CD14-positive monocyte (primary cell): ENCODE results near the gene ZNF224. TPM values are rescaled to one million over a fixed set of nuclear protein-coding genes. Genes with fewer than 3 reads are reported as not detected.

Experiments used
- DNase-seq, 3 donors: peaks; one replicate each; pipeline ENCODE4 v3.0.0-alpha.2; 2011 to 2022
- H2AFZ ChIP-seq: 2 replicates; pipeline ENCODE4 v1.6.0; 2012; ENCODE audit warnings: mild to moderate bottlenecking, low read depth, low read length, inconsistent platforms; ENCODE audit not compliant: insufficient read depth, poor library complexity, severe bottlenecking
- H3K27ac ChIP-seq, 2 donors: 1 replicate in 1 of 2; 2 replicates in 1 of 2; pipeline ENCODE4 v1.5.1; 2012 to 2013; ENCODE audit warnings: low read length in 2 of 2, control low read depth in 1 of 2, inconsistent platforms in 1 of 2, low read depth in 1 of 2, mild to moderate bottlenecking in 1 of 2
- H3K27me3 ChIP-seq, 2 donors: one replicate each; pipeline versions ENCODE4 v1.6.0 to v1.6.1; 2011 to 2013; ENCODE audit warnings: low read length in 2 of 2; ENCODE audit not compliant: control insufficient read depth in 2 of 2, insufficient read depth in 2 of 2
- H3K36me3 ChIP-seq, 2 donors: replicated peaks in 1 of 2; 1 replicate in 1 of 2; 2 replicates in 1 of 2; pipeline versions ENCODE4 v1.5.1 to v1.6.1; 2012 to 2013; ENCODE audit warnings: low read length in 2 of 2, control low read depth in 1 of 2, inconsistent platforms in 1 of 2, mild to moderate bottlenecking in 1 of 2; ENCODE audit not compliant: insufficient read depth in 2 of 2, control insufficient read depth in 1 of 2
- H3K4me1 ChIP-seq, 2 donors: 1 replicate in 1 of 2; 2 replicates in 1 of 2; pipeline versions ENCODE4 v1.5.1 to v1.6.1; 2012 to 2013; ENCODE audit warnings: low read length in 2 of 2, control low read depth in 1 of 2, inconsistent platforms in 1 of 2, mild to moderate bottlenecking in 1 of 2, moderate library complexity in 1 of 2; ENCODE audit not compliant: insufficient read depth in 2 of 2, control insufficient read depth in 1 of 2
- H3K4me2 ChIP-seq: replicated peaks from 2 replicates; pipeline ENCODE3; 2012; ENCODE audit warnings: low read length, moderate library complexity, mild to moderate bottlenecking; ENCODE audit not compliant: poor library complexity, severe bottlenecking; ENCODE audit errors: extremely low read depth
- H3K4me3 ChIP-seq, 3 experiments: fragments of 200-600 bp in 1 of 3; sonication (generic) in 1 of 3; replicated peaks in 1 of 3; 1 replicate in 2 of 3; 2 replicates in 1 of 3; pipeline ENCODE4 v1.5.1; 2011 to 2013; ENCODE audit warnings: low read length in 3 of 3, mild to moderate bottlenecking in 3 of 3, control low read depth in 2 of 3, low read depth in 2 of 3, inconsistent platforms in 1 of 3, moderate library complexity in 1 of 3
- H3K79me2 ChIP-seq: 2 replicates; pipeline ENCODE4 v1.6.0; 2012; ENCODE audit warnings: mild to moderate bottlenecking, control low read depth, inconsistent platforms, low read length, moderate library complexity; ENCODE audit not compliant: insufficient read depth
- H3K9ac ChIP-seq: 2 replicates; pipeline ENCODE4 v1.6.0; 2017; ENCODE audit warnings: low read length, mild to moderate bottlenecking; ENCODE audit not compliant: insufficient read depth, poor library complexity, severe bottlenecking
- H3K9me3 ChIP-seq, 2 donors: replicated peaks in 1 of 2; 1 replicate in 1 of 2; 2 replicates in 1 of 2; pipeline versions ENCODE4 v1.5.1 to v1.6.1; 2012 to 2013; ENCODE audit warnings: low read length in 2 of 2, control low read depth in 1 of 2; ENCODE audit not compliant: control insufficient read depth in 1 of 2, insufficient read depth in 1 of 2
- H4K20me1 ChIP-seq: 2 replicates; pipeline ENCODE4 v1.6.0; 2012; ENCODE audit warnings: mild to moderate bottlenecking, low read length, control low read depth, moderate library complexity; ENCODE audit not compliant: insufficient read depth
- H3K27ac Mint-ChIP-seq, 7 donors: one replicate each; pipeline ENCODE4 v1.8.0; 2020; ENCODE audit warnings: mild to moderate bottlenecking in 7 of 7, mixed read lengths in 7 of 7, moderate library complexity in 6 of 7, inconsistent platforms in 2 of 7
- H3K27me3 Mint-ChIP-seq, 3 donors: one replicate each; pipeline ENCODE4 v1.8.0; 2021 to 2022; ENCODE audit warnings: low read depth in 3 of 3, mild to moderate bottlenecking in 3 of 3, mixed read lengths in 3 of 3, moderate library complexity in 3 of 3, inconsistent platforms in 1 of 3
- H3K36me3 Mint-ChIP-seq, 2 donors: one replicate each; pipeline ENCODE4 v1.8.0; 2020; ENCODE audit warnings: mixed read lengths in 2 of 2, inconsistent platforms in 1 of 2, mild to moderate bottlenecking in 1 of 2
- H3K4me1 Mint-ChIP-seq: one replicate; pipeline ENCODE4 v1.8.0; 2020; ENCODE audit warnings: mild to moderate bottlenecking, mixed read lengths
- H3K4me3 Mint-ChIP-seq, 2 donors: one replicate each; pipeline ENCODE4 v1.8.0; 2020; ENCODE audit warnings: mild to moderate bottlenecking in 2 of 2, mixed read lengths in 2 of 2, moderate library complexity in 1 of 2
- H3K9me3 Mint-ChIP-seq, 7 donors: one replicate each; pipeline ENCODE4 v1.8.0; 2020 to 2022; ENCODE audit warnings: mixed read lengths in 7 of 7, mild to moderate bottlenecking in 6 of 7, moderate library complexity in 6 of 7, inconsistent platforms in 2 of 7
- WGBS: methylation state at CpG from one replicate; pipeline ENCODE4 v1.1.5; 2013; ENCODE audit warnings: missing lambda C conversion rate; ENCODE audit not compliant: insufficient coverage; 5-methylcytosine and 5-hydroxymethylcytosine counted together
- intact Hi-C, 2 donors: fragments of 100-400 bp; cut with micrococcal nuclease; formaldehyde crosslinking; loops; one replicate each; pipeline versions ENCODE4 v1.15.0 to v1.15.1; 2023
- polyA plus RNA-seq, 3 donors: library from polyadenylated mRNA; depleted of rRNA in 1 of 3; unstranded in 2 of 3; stranded (reverse) in 1 of 3; fragments of 300-500 nt in 2 of 3; fragments of >200 nt in 1 of 3; fragmentation: Illumina TruSeq in 2 of 3; gene quantifications; 1 replicate in 2 of 3; 2 replicates in 1 of 3; pipeline ENCODE4 v1.2.3, GENCODE V29; 2012 to 2021
- TF ChIP-seq, protein P1 (sequence below): fragments of 200-600 bp; IDR thresholded peaks from one replicate; pipeline ENCODE4 v1.8.0; 2022; ENCODE audit warnings: antibody characterized with exemption, mild to moderate bottlenecking

Gene ZNF224
- polyA plus RNA-seq, 3 donors: 2.9 to 30.1 (median 3.5) TPM

DNA sequence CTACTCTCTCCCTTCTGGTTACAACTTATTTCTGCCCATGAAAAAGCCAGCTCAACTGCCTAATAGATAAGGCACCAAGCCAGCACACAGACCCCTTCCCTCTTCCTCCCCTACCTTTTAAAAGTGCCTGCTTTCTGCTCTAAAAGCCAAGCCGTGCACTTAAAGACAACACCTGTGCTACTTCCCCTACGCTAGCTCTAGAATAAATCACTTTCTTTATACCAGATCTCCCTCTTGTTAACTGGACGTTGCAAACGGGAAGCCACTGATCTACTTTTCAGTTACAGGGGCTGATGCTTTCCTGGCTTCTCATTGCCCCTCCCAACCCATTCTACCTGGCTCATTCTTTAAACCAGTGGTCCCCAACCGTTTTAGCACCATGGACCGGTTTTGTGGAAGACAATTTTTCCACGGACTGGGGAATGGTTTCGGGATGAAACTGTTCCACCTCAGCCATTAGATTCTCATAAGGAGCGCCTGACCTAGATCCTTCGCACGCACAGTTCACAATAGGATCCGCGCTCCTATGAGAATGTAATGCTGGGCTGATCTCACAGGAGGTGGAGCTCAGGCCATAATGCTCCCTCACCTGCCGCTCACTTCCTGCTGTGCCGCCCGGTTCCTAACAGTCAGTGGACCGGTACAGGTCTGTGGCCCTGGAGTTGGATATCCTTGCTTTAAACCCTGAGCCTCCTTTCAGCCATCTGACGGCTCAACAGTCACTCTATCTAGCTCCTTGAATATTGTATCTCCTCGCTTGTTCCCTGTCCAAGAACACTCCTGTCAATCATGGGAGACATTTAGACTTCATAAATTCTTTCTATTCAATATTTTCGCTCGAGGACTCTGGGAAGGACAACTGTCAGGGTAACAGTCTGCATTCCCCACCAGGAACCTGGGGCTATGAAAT is 43.2 kb upstream of the ZNF224 start:
- intact Hi-C loops: no loop called here
- peak overlapping the region; percentile 87 for H3K4me2 ChIP-seq
- TF ChIP-seq, protein P1, sequence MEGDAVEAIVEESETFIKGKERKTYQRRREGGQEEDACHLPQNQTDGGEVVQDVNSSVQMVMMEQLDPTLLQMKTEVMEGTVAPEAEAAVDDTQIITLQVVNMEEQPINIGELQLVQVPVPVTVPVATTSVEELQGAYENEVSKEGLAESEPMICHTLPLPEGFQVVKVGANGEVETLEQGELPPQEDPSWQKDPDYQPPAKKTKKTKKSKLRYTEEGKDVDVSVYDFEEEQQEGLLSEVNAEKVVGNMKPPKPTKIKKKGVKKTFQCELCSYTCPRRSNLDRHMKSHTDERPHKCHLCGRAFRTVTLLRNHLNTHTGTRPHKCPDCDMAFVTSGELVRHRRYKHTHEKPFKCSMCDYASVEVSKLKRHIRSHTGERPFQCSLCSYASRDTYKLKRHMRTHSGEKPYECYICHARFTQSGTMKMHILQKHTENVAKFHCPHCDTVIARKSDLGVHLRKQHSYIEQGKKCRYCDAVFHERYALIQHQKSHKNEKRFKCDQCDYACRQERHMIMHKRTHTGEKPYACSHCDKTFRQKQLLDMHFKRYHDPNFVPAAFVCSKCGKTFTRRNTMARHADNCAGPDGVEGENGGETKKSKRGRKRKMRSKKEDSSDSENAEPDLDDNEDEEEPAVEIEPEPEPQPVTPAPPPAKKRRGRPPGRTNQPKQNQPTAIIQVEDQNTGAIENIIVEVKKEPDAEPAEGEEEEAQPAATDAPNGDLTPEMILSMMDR: no peak

DNA sequence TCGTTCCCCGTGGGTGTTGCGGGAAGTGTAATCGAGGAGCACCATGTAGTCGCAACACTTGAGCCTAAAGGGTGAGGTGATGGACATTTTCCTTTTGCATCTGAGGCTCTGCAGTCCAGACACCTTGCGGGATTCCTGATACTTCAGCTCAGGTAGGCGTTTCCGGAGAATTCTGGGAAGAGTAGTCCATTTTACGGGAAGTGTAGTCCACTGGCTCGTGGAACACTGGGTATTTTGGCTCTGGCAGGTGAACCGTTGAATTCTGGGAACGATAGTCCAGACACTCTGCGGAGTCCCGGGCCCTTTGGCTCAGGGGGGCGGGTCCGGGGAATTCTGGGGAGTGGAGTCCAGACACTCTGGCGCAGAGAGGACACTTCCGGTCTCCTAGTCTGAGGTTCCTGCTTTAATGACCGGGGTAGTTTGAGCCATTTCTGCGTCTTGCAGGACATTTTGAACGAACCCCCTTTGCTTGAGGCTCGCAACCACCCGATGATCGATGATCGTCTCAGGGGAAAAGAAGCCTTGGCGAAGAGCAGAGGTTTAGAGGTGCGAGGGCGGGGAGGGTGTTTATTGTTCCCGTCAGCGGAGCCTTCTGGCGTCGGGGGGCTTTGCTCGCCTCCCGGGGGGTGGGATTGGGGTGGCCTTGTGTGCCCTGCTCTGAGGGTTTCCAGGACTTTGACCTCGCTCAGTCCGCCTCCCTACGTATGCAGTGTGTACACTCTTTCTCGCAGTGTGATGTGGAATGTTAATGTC is 42.3 kb upstream of the ZNF224 start, which contains the start of gene ZNF223:
Gene ZNF223, plus strand, starts transcription at position 387 of the 753 bp plus-strand sequence. CDS start 3,141 bp downstream, outside the sequence.
- peaks cover 16 to 18% of the 10 kb centered on the region in 2 donors for H3K4me1 ChIP-seq
- H2AFZ ChIP-seq: peak within 1 kb of the TSS; percentile 86
- Mint-ChIP-seq H3K36me3 (peaks cover 21 to 30% of the 10 kb centered on the region in 2 donors), H3K4me1 (peaks cover 25% of the 10 kb centered on the region), H3K27ac (peak within 1 kb of the TSS; percentile 75 to 93 (median 86)), H3K27me3 (peaks cover 5 to 11% (median 5%) of the 10 kb centered on the region in 3 donors), H3K4me3 (peak within 1 kb of the TSS; percentile 96 to 98), H3K9me3 (peaks cover 38 to 60% (median 50%) of the 10 kb centered on the region in 7 donors)
- TF ChIP-seq, protein P1: no peak
- peak; percentile 61 to 82 (median 63) for DNase-seq
- no peaks in the 10 kb centered on the region for H3K79me2 ChIP-seq
- H3K27me3 ChIP-seq: peaks cover 0 to 3% of the 10 kb centered on the region in 2 donors
- peak within 1 kb of the TSS; percentile 87 for H3K4me2 ChIP-seq
- H3K4me3 ChIP-seq: peak within 1 kb of the TSS; percentile 88 to 92 (median 88)
- H3K27ac ChIP-seq: peak within 1 kb of the TSS; percentile 14 to 59
- peak within 1 kb of the TSS; percentile 71 for H3K9ac ChIP-seq
- intact Hi-C loops: no loop called here
- H3K36me3 ChIP-seq: peaks cover 4 to 20% of the 10 kb centered on the region in 2 donors
- H3K9me3 ChIP-seq: peaks cover 28 to 32% of the 10 kb centered on the region in 2 donors
- WGBS: under 1% methylated on average over 26 of the region's 38 CpGs
- no peaks in the 10 kb centered on the region for H4K20me1 ChIP-seq

More for the DNA sequence above, 43.2 kb upstream of the ZNF224 start:
- Histone ChIP-seq H3K9ac (peak overlapping the region; percentile 71), H3K79me2 (no peaks in the 10 kb centered on the region), H3K36me3 (peaks cover 4 to 16% of the 10 kb centered on the region in 2 donors), H2AFZ (peak overlapping the region; percentile 86), H3K27ac (peak overlapping the region in 1 of 2 donors; percentile 59), H3K4me3 (peak overlapping the region; percentile 88 to 92 (median 88)), H3K9me3 (peaks cover 20 to 24% of the 10 kb centered on the region in 2 donors), H4K20me1 (no peaks in the 10 kb centered on the region), H3K27me3 (peaks cover 0 to 3% of the 10 kb centered on the region in 2 donors), H3K4me1 (peaks cover 16 to 18% of the 10 kb centered on the region in 2 donors)
- peak in 1 of 3 donors; percentile 24 for DNase-seq
- Mint-ChIP-seq H3K4me1 (peaks cover 25% of the 10 kb centered on the region), H3K27me3 (peaks cover 5 to 11% (median 5%) of the 10 kb centered on the region in 3 donors), H3K27ac (peak overlapping the region in 6 of 7 donors; percentile 75 to 93 (median 86)), H3K4me3 (peak overlapping the region; percentile 96 to 98), H3K36me3 (peaks cover 18 to 23% of the 10 kb centered on the region in 2 donors), H3K9me3 (peaks cover 30 to 53% (median 47%) of the 10 kb centered on the region in 7 donors)
- 8% methylated on average over 14 of the region's 21 CpGs for WGBS
